Nephron progenitor cell (in vitro differentiated cells): ENCODE data around the gene MAN2C1.
"Not testable (repeated sequence)": the region's sequence is repeated elsewhere in the genome, so short reads cannot be mapped to it uniquely, and the experiment has no call there.

Experiments used
- DNase-seq: peaks from one replicate; pipeline ENCODE4 v3.0.0; 2021
- H3K27ac Mint-ChIP-seq: 2 replicates; pipeline ENCODE4 v1.8.0; 2021; ENCODE audit warnings: mild to moderate bottlenecking, moderate library complexity, mixed read lengths
- H3K27me3 Mint-ChIP-seq: 2 replicates; pipeline ENCODE4 v1.8.0; 2021; ENCODE audit warnings: mild to moderate bottlenecking, low read depth, mixed read lengths; ENCODE audit not compliant: poor library complexity
- H3K36me3 Mint-ChIP-seq: 2 replicates; pipeline ENCODE4 v1.8.0; 2021; ENCODE audit warnings: low read depth, mixed read lengths
- H3K4me1 Mint-ChIP-seq: 2 replicates; pipeline ENCODE4 v1.8.0; 2021; ENCODE audit warnings: mixed read lengths
- H3K4me3 Mint-ChIP-seq: 2 replicates; pipeline ENCODE4 v1.8.0; 2021; ENCODE audit warnings: mild to moderate bottlenecking, moderate library complexity, mixed read lengths
- H3K9me3 Mint-ChIP-seq: 2 replicates; pipeline ENCODE4 v1.8.0; 2021; ENCODE audit warnings: mild to moderate bottlenecking, moderate library complexity, mixed read lengths
- TF ChIP-seq, protein P1 (sequence below): fragments of 200-600 bp; sonication (generic); IDR thresholded peaks from 2 replicates; pipeline ENCODE4 v1.5.0; 2021; ENCODE audit warnings: antibody characterized with exemption

The MAN2C1 gene

DNA sequence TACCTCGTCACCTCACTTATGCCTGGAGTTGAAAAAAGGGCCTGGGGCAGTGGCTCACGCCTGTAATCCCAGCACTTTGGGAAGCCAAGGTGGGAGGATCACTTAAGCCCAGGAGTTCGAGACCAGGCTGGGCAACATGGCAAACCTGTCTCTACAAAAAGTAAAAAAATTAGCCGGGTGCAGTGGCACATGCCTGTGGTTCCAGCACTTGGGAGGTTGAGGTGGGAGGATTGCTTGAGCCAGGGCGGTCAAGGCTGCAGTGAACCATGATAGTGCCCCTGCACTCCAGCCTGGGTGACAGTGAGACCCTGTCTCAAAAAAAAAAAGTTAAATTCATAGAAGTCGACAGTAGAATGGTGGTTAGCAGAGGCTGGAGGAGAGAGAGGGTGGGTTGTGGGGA lies 26.2 kb downstream of the MAN2C1 start:
- no peak overlapping the region for H3K27ac Mint-ChIP-seq
- no peak overlapping the region for H3K4me3 Mint-ChIP-seq
- peaks cover 3% of the 10 kb centered on the region for H3K36me3 Mint-ChIP-seq
- TF ChIP-seq, protein P1, sequence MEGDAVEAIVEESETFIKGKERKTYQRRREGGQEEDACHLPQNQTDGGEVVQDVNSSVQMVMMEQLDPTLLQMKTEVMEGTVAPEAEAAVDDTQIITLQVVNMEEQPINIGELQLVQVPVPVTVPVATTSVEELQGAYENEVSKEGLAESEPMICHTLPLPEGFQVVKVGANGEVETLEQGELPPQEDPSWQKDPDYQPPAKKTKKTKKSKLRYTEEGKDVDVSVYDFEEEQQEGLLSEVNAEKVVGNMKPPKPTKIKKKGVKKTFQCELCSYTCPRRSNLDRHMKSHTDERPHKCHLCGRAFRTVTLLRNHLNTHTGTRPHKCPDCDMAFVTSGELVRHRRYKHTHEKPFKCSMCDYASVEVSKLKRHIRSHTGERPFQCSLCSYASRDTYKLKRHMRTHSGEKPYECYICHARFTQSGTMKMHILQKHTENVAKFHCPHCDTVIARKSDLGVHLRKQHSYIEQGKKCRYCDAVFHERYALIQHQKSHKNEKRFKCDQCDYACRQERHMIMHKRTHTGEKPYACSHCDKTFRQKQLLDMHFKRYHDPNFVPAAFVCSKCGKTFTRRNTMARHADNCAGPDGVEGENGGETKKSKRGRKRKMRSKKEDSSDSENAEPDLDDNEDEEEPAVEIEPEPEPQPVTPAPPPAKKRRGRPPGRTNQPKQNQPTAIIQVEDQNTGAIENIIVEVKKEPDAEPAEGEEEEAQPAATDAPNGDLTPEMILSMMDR, result no peak
- no peaks in the 10 kb centered on the region for H3K9me3 Mint-ChIP-seq
- H3K27me3 Mint-ChIP-seq, result peaks cover 19% of the 10 kb centered on the region
- peaks cover 5% of the 10 kb centered on the region for H3K4me1 Mint-ChIP-seq
- DNase-seq, result no peak

GRCh38 chr15:75339531-75340240 lies 28.7 kb downstream of the MAN2C1 start:
- TF ChIP-seq, protein P1, result no peak
- Mint-ChIP-seq H3K4me3 (no peak overlapping the region), H3K27me3 (peaks cover 8% of the 10 kb centered on the region), H3K4me1 (peaks cover 21% of the 10 kb centered on the region), H3K9me3 (no peaks in the 10 kb centered on the region), H3K36me3 (peaks cover 3% of the 10 kb centered on the region), H3K27ac (no peak overlapping the region)
- DNase-seq, result no peak

GRCh38 chr15:75338661-75339240 lies 29.7 kb downstream of the MAN2C1 start:
- Mint-ChIP-seq H3K36me3 (peaks cover 3% of the 10 kb centered on the region), H3K27ac (no peak overlapping the region), H3K4me3 (no peak overlapping the region), H3K9me3 (no peaks in the 10 kb centered on the region), H3K27me3 (peaks cover 10% of the 10 kb centered on the region), H3K4me1 (peaks cover 21% of the 10 kb centered on the region)
- DNase-seq, result no peak
- TF ChIP-seq, protein P1, result no peak

DNA sequence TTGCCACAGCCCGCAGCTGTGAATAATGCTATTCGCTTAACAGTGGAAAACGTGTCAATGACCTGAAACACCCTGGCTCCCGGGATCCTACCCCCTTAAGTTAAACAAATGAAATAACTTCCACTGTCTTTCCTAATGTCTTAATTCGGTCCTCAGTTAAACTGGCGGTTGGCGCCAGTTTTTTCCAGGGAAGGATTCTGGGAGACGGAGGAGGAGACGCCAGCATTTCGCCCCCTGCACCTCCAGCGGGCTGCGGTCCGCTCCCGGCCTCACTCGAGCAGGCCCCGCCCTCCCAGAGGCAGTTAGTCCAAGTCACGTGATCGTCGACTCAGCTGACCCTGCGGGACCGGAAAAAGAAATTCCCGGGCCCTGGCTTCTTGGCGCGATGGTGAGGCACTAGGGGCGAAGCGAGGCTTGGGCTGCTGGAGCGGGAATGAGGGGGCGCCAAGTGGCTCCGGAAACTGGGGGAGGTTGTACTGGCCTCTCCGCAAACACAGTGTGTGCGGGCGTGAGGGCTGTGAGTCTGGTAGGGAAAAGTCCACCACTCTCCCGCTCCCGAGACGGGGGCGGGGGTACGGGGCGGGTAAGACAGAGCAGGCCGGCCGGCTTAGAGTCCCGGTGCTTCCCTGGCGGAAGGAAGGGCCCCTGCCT lies 32.6 kb downstream of the MAN2C1 start, which contains the start of gene COMMD4:
COMMD4 (plus strand) TSS at position 359 of the 651 bp plus-strand sequence; CDS start at position 386, 27 bp downstream.
- H3K27ac Mint-ChIP-seq, result peak within 1 kb of the TSS; percentile 97

GRCh38 chr15:75335313-75335704 lies 33.1 kb downstream of the MAN2C1 start:
- TF ChIP-seq, protein P1, result no peak

More for the DNA sequence above, 32.6 kb downstream of the MAN2C1 start, which contains the start of gene COMMD4:
- H3K27me3 Mint-ChIP-seq, result peaks cover 10% of the 10 kb centered on the region
- peak within 1 kb of the TSS; percentile 99 for H3K4me3 Mint-ChIP-seq
- peak; percentile 95 for DNase-seq
- peaks cover 21% of the 10 kb centered on the region for H3K4me1 Mint-ChIP-seq
- no peaks in the 10 kb centered on the region for H3K9me3 Mint-ChIP-seq
- TF ChIP-seq, protein P1, result no peak
- H3K36me3 Mint-ChIP-seq, result no peaks in the 10 kb centered on the region

GRCh38 chr15:75333654-75334419 lies 34.6 kb downstream of the MAN2C1 start:
- not testable (repeated sequence) for DNase-seq, H3K36me3 Mint-ChIP-seq, H3K4me3 Mint-ChIP-seq, H3K27ac Mint-ChIP-seq, H3K9me3 Mint-ChIP-seq
- peaks cover 16% of the 10 kb centered on the region for H3K27me3 Mint-ChIP-seq
- peaks cover 21% of the 10 kb centered on the region for H3K4me1 Mint-ChIP-seq

More at GRCh38 chr15:75335313-75335704, 33.1 kb downstream of the MAN2C1 start:
- Mint-ChIP-seq H3K36me3 (no peaks in the 10 kb centered on the region), H3K9me3 (no peaks in the 10 kb centered on the region), H3K27ac (no peak overlapping the region), H3K4me3 (peak overlapping the region; percentile 99), H3K4me1 (peaks cover 21% of the 10 kb centered on the region), H3K27me3 (peaks cover 11% of the 10 kb centered on the region)
- DNase-seq, result no peak

- H3K36me3 Mint-ChIP-seq, H3K9me3 Mint-ChIP-seq, H3K4me3 Mint-ChIP-seq, DNase-seq, H3K27ac Mint-ChIP-seq: not testable (repeated sequence)
- Mint-ChIP-seq H3K4me1 (peaks cover 21% of the 10 kb centered on the region), H3K27me3 (peaks cover 16% of the 10 kb centered on the region)
These were observed 36.3 kb downstream of the MAN2C1 start for GRCh38 chr15:75332093-75332492.
